IPS-NIHi11 (cell line): ENCODE measurements around the gene TBL1X.
"Not testable (repeated sequence)": the region's sequence is repeated elsewhere in the genome, so short reads cannot be mapped to it uniquely, and the experiment has no call there.

Experiments
- DNase-seq: peaks from one replicate; pipeline ENCODE4 v3.0.0; 2012; ENCODE audit warnings: mixed read lengths, low spot score

The TBL1X gene

GRCh38 chrX:9464435-9465371 lies at the start of gene TBL1X:
TSS of gene TBL1X (plus strand) at chrX:9465058. CDS start at chrX:9653587, 188,529 bp downstream.
- peak; percentile 36 for DNase-seq

GRCh38 chrX:9416562-9417348 lies 48.1 kb upstream of the TBL1X start:
- no peak for DNase-seq

- DNase-seq, result no peak
These were observed 46.6 kb upstream of the TBL1X start for GRCh38 chrX:9418262-9418661.

GRCh38 chrX:9420275-9421265 lies 44.3 kb upstream of the TBL1X start:
- DNase-seq, result no peak

GRCh38 chrX:9429767-9430166 lies 35.1 kb upstream of the TBL1X start:
- DNase-seq, result no peak

- DNase-seq, result no peak
These were observed 34.4 kb upstream of the TBL1X start for GRCh38 chrX:9430346-9430921.

GRCh38 chrX:9431281-9431680 lies 33.6 kb upstream of the TBL1X start:
- DNase-seq, result no peak

GRCh38 chrX:9433596-9433995 lies 31.3 kb upstream of the TBL1X start:
- no peak for DNase-seq

- no peak for DNase-seq
These were observed 30.8 kb upstream of the TBL1X start for GRCh38 chrX:9434051-9434550.

GRCh38 chrX:9435086-9435485 lies 29.8 kb upstream of the TBL1X start:
- not testable (repeated sequence) for DNase-seq

- no peak for DNase-seq
These were observed 28.0 kb upstream of the TBL1X start for GRCh38 chrX:9436812-9437211.

- DNase-seq, result no peak
These were observed 25.8 kb upstream of the TBL1X start for GRCh38 chrX:9438933-9439494.

GRCh38 chrX:9440116-9440844 lies 24.6 kb upstream of the TBL1X start:
- DNase-seq, result no peak

GRCh38 chrX:9442056-9442455 lies 22.8 kb upstream of the TBL1X start:
- DNase-seq, result no peak

- no peak for DNase-seq
These were observed 21.5 kb upstream of the TBL1X start for GRCh38 chrX:9443327-9443726.

- DNase-seq, result no peak
These were observed 17.0 kb upstream of the TBL1X start for GRCh38 chrX:9447906-9448305.

- DNase-seq, result no peak
These were observed 8.4 kb upstream of the TBL1X start for GRCh38 chrX:9456250-9457074.

- not testable (repeated sequence) for DNase-seq
These were observed 6.8 kb upstream of the TBL1X start for GRCh38 chrX:9458034-9458433.

- no peak for DNase-seq
These were observed 6.3 kb upstream of the TBL1X start for GRCh38 chrX:9458516-9459078.
